HFF-Myc (cell line): ENCODE data around the gene NOX5.

Source experiments
- DNase-seq: peaks from one replicate; pipeline ENCODE4 v3.0.0-alpha.2; 2011; ENCODE audit warnings: low read depth; ENCODE audit errors: extremely low read depth
- H3K4me3 ChIP-seq: replicated peaks from 2 replicates; pipeline ENCODE4 v1.5.1; 2011; ENCODE audit warnings: low read depth, mild to moderate bottlenecking, control low read depth, low read length
- TF ChIP-seq, protein P1 (sequence below): IDR thresholded peaks from 2 replicates; pipeline ENCODE4 v1.5.1; 2012; ENCODE audit warnings: mild to moderate bottlenecking, low read depth, low read length, control low read depth; ENCODE audit errors: missing control alignments

The NOX5 gene

DNA sequence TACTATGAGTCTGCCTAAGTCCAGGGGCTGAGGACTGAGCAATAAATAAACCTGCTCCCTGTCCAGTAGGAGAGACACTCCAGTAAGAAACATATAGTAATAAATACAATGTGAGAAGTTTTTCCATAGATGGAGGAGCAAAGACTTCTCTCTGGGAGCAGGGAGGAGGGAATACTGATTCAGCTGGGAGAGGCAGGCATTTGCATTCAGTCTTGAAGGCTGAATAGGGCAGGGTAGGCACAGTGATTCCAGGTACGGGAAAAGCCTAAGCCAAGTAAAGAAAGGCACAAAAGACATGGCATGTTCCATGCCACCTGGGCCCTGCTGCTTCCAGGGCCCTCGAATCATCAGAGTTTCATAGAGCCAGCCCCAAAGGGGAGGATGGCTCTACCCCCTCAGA is 86.3 kb downstream of the NOX5 start:
- no peak overlapping the region for H3K4me3 ChIP-seq
- no peak for DNase-seq
- TF ChIP-seq, protein P1, sequence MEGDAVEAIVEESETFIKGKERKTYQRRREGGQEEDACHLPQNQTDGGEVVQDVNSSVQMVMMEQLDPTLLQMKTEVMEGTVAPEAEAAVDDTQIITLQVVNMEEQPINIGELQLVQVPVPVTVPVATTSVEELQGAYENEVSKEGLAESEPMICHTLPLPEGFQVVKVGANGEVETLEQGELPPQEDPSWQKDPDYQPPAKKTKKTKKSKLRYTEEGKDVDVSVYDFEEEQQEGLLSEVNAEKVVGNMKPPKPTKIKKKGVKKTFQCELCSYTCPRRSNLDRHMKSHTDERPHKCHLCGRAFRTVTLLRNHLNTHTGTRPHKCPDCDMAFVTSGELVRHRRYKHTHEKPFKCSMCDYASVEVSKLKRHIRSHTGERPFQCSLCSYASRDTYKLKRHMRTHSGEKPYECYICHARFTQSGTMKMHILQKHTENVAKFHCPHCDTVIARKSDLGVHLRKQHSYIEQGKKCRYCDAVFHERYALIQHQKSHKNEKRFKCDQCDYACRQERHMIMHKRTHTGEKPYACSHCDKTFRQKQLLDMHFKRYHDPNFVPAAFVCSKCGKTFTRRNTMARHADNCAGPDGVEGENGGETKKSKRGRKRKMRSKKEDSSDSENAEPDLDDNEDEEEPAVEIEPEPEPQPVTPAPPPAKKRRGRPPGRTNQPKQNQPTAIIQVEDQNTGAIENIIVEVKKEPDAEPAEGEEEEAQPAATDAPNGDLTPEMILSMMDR = no peak

DNA sequence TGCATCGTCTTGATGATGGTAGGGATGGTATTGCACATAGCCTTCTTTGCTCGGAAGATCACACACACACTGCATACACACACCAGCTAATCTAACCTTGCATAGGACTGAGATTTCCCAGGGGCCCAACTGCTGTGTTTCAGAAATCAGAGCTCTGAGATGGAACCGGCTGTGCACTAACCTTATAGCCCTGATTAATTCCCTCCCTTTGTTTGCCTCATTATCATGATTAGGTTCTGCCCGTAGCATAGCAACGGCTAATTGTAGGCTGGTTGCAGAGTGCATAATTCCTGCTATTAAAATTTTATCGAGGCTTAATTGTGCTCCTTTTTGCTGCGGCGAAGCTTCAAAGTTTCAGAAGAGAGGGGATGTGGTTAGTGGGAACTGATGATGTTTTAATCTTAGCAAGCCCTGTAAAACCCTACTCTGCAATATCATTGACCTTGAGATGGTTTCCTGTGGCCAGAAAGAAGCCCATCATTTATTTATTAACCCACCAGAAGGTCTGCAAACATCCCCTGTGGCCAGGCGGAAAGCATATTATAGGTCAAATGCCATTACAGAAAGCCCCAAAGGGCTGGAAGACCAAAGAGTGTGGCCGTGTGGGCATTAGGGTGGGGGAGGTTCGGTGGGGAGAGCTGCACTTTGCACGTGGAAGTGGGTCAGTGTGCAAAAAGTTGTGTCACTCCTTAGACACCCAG is 89.7 kb downstream of the NOX5 start:
- TF ChIP-seq, protein P1 = no peak
- no peak for DNase-seq
- H3K4me3 ChIP-seq = no peak overlapping the region

DNA sequence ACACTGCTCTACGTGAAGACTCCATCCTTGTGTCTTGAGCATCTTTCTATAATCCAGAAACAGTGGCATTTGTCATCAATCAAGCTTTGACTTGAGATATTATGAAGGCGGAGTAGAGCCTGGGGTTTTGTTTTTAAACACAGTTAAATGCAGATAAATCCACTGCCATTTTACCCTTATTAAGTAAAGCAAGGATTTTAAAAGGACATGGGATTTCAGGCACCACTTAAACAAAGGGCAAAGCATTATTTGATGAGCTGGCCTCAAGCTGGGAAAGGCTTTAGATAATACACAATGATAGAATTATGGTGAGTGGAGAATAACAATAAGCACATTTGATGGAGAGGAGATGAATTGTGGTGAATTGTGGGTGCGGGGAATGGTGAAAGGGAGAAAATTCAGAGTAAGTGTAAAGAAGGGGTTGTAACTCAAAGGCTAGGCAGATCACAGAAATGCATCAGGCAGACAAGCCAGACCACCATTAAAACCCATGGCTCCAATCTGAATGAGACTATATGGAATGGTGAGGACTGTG is 91.0 kb downstream of the NOX5 start:
- TF ChIP-seq, protein P1 = no peak
- DNase-seq = no peak
- H3K4me3 ChIP-seq = no peak overlapping the region

- no peak overlapping the region for H3K4me3 ChIP-seq
- DNase-seq = no peak
- TF ChIP-seq, protein P1 = no peak
Observed at GRCh38 chr15:69107025-69107620, 92.6 kb downstream of the NOX5 start.
